ENCODE data around the gene SIRPA.

DNA sequence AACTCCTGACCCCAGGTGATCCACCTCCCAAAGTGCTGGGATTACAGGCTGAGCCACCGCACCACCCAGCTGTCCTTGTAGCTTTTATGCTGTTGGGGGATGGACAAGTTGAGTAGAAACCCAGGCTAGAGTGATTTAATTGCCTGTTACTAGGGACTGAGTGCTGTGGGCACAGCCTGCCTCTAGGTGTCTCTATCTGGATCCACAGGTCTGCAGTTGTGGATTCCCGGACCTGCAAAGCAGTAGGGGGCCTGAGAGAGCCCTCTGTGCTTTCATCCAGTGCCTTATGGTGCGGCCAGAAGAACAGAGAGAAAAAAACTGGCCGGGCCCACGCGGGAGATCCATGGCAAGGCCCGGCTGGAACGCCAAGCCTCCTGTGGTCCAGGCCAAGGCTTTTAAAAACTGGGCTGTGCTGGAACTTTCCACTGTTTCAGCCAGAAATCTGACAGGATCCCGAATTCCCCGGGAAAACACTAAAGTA, 5.2 kb downstream of the SIRPA start:
- TF ChIP-seq EZH2 (IDR thresholded peaks at IDR 0.05; ENCODE audit: low read length, missing control alignments), result no peak
- TF ChIP-seq, protein P1, sequence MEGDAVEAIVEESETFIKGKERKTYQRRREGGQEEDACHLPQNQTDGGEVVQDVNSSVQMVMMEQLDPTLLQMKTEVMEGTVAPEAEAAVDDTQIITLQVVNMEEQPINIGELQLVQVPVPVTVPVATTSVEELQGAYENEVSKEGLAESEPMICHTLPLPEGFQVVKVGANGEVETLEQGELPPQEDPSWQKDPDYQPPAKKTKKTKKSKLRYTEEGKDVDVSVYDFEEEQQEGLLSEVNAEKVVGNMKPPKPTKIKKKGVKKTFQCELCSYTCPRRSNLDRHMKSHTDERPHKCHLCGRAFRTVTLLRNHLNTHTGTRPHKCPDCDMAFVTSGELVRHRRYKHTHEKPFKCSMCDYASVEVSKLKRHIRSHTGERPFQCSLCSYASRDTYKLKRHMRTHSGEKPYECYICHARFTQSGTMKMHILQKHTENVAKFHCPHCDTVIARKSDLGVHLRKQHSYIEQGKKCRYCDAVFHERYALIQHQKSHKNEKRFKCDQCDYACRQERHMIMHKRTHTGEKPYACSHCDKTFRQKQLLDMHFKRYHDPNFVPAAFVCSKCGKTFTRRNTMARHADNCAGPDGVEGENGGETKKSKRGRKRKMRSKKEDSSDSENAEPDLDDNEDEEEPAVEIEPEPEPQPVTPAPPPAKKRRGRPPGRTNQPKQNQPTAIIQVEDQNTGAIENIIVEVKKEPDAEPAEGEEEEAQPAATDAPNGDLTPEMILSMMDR (conservative IDR thresholded peaks at IDR 0.05 in 1 of 2, IDR thresholded peaks at IDR 0.05 in 1 of 2; ENCODE audit: low read depth in 1 of 2, low read length in 2 of 2), result peak; percentile 59 to 81

Measured in fibroblast of lung (primary cell).